ENCODE measurements around the gene LRMDA. TPM values are rescaled to one million over a fixed set of nuclear protein-coding genes. Genes with fewer than 3 reads are reported as not detected.

The LRMDA gene
- total and polyA plus RNA-seq, 2 of the 13 experiments (the other 11 are each of a cell fraction or from before 2014, with no cell fraction given): 13.4 to 22.0 TPM

DNA sequence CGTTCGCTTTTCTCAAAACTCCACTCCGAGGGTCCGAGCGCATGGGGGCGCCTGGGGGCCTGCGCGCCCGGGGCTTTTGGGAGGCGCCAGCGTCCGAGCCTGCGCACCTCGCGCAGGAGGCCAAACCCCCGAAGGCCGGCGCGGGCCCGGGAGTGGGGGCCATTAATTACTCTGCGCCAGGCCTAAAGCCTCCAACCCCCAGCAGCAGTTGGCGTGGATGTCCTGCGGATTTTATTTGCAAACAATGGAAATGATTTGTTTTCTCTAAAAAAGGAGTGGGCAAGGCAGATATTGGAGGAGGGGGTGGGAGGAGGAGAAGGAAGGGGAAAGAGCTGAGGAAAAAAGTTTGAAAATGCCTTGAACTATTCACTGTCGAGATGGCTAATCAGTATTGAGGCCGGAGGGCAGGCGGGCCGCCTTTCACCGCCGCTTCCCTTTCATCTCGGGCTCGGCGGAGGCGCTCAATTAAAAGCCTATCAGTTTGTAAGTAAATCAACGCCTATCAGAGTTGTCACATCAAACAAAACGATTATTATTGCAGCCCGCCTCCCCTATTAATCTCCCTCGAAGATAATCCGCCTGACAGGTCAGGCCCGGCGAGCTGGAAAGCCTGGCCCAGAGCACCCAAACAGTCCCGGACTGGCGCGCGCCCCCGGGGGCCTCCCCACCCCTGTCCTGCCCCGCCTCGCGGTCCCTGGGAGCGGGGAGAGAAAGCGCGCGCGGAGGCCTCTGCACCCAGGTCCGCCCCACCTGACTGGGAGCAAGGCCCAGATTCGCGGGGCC, 26.4 kb upstream of the LRMDA start (continued):
- TF ChIP-seq GATA4 (IDR thresholded peaks at IDR 0.05; ENCODE audit: borderline replicate concordance, low read depth): peak; percentile 93
- TF ChIP-seq, protein P1, sequence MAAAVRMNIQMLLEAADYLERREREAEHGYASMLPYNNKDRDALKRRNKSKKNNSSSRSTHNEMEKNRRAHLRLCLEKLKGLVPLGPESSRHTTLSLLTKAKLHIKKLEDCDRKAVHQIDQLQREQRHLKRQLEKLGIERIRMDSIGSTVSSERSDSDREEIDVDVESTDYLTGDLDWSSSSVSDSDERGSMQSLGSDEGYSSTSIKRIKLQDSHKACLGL (CRISPR knock-in tag; IDR thresholded peaks at IDR 0.05): peak; percentile 41; the same call in 1 of the 2 replicates
- TF ChIP-seq EHMT2 (IDR thresholded peaks at IDR 0.05; ENCODE audit: borderline replicate concordance, low read depth, low read length): no peak
- TF ChIP-seq KAT7 (CRISPR knock-in tag; IDR thresholded peaks at IDR 0.05; ENCODE audit: borderline replicate concordance): peak; percentile 45; the same call in 1 of the 2 replicates
- TF ChIP-seq ATRX (CRISPR knock-in tag; IDR thresholded peaks at IDR 0.05; ENCODE audit: borderline replicate concordance): no peak
- peak; percentile 84; the same call in 1 of the 2 replicates for TF ChIP-seq ZSCAN20 (CRISPR knock-in tag; IDR thresholded peaks at IDR 0.05; ENCODE audit: borderline replicate concordance)
- no peak; the same call in 1 of the 2 replicates for TF ChIP-seq FIP1L1 (IDR thresholded peaks at IDR 0.05; ENCODE audit: borderline replicate concordance, insufficient read depth, low read depth, low read length)
- no peak for TF ChIP-seq ZFP41 (CRISPR knock-in tag; IDR thresholded peaks at IDR 0.05; ENCODE audit: borderline replicate concordance)
- no peak for TF ChIP-seq ARNT (IDR thresholded peaks at IDR 0.05)
- TF ChIP-seq ZNF331 (CRISPR knock-in tag; IDR thresholded peaks at IDR 0.05): peak; percentile 67; the same call in 1 of the 2 replicates
- TF ChIP-seq, protein P2, sequence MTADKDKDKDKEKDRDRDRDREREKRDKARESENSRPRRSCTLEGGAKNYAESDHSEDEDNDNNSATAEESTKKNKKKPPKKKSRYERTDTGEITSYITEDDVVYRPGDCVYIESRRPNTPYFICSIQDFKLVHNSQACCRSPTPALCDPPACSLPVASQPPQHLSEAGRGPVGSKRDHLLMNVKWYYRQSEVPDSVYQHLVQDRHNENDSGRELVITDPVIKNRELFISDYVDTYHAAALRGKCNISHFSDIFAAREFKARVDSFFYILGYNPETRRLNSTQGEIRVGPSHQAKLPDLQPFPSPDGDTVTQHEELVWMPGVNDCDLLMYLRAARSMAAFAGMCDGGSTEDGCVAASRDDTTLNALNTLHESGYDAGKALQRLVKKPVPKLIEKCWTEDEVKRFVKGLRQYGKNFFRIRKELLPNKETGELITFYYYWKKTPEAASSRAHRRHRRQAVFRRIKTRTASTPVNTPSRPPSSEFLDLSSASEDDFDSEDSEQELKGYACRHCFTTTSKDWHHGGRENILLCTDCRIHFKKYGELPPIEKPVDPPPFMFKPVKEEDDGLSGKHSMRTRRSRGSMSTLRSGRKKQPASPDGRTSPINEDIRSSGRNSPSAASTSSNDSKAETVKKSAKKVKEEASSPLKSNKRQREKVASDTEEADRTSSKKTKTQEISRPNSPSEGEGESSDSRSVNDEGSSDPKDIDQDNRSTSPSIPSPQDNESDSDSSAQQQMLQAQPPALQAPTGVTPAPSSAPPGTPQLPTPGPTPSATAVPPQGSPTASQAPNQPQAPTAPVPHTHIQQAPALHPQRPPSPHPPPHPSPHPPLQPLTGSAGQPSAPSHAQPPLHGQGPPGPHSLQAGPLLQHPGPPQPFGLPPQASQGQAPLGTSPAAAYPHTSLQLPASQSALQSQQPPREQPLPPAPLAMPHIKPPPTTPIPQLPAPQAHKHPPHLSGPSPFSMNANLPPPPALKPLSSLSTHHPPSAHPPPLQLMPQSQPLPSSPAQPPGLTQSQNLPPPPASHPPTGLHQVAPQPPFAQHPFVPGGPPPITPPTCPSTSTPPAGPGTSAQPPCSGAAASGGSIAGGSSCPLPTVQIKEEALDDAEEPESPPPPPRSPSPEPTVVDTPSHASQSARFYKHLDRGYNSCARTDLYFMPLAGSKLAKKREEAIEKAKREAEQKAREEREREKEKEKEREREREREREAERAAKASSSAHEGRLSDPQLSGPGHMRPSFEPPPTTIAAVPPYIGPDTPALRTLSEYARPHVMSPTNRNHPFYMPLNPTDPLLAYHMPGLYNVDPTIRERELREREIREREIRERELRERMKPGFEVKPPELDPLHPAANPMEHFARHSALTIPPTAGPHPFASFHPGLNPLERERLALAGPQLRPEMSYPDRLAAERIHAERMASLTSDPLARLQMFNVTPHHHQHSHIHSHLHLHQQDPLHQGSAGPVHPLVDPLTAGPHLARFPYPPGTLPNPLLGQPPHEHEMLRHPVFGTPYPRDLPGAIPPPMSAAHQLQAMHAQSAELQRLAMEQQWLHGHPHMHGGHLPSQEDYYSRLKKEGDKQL (CRISPR knock-in tag; IDR thresholded peaks at IDR 0.05; ENCODE audit: low read depth): peak; percentile 91; the same call in 1 of the 2 replicates
- peak; percentile 85 for TF ChIP-seq HMG20B (CRISPR knock-in tag; conservative IDR thresholded peaks at IDR 0.05)
- TF ChIP-seq FOXA1 (IDR thresholded peaks at IDR 0.05): no peak
- peak; percentile 50 for TF ChIP-seq FOXA1 (CRISPR knock-in tag; IDR thresholded peaks at IDR 0.05)
- TF ChIP-seq SNAPC2 (CRISPR knock-in tag; IDR thresholded peaks at IDR 0.05): no peak
- TF ChIP-seq ZNF17 (CRISPR knock-in tag; IDR thresholded peaks at IDR 0.05): no peak
- TF ChIP-seq ZNF253 (CRISPR knock-in tag; IDR thresholded peaks at IDR 0.05; ENCODE audit: borderline replicate concordance): 0 out of 2 replicates have a peak, but pooled peaks have one; percentile 10
- 0 out of 2 replicates have a peak, but pooled peaks have one; percentile 14 for TF ChIP-seq THAP11 (CRISPR knock-in tag; IDR thresholded peaks at IDR 0.05)
- 0 out of 2 replicates have a peak, but pooled peaks have one; percentile 9 for TF ChIP-seq JUND (CRISPR knock-in tag; IDR thresholded peaks at IDR 0.05)
- no peak for TF ChIP-seq JUN (CRISPR knock-in tag; IDR thresholded peaks at IDR 0.05)
- TF ChIP-seq, protein P3, sequence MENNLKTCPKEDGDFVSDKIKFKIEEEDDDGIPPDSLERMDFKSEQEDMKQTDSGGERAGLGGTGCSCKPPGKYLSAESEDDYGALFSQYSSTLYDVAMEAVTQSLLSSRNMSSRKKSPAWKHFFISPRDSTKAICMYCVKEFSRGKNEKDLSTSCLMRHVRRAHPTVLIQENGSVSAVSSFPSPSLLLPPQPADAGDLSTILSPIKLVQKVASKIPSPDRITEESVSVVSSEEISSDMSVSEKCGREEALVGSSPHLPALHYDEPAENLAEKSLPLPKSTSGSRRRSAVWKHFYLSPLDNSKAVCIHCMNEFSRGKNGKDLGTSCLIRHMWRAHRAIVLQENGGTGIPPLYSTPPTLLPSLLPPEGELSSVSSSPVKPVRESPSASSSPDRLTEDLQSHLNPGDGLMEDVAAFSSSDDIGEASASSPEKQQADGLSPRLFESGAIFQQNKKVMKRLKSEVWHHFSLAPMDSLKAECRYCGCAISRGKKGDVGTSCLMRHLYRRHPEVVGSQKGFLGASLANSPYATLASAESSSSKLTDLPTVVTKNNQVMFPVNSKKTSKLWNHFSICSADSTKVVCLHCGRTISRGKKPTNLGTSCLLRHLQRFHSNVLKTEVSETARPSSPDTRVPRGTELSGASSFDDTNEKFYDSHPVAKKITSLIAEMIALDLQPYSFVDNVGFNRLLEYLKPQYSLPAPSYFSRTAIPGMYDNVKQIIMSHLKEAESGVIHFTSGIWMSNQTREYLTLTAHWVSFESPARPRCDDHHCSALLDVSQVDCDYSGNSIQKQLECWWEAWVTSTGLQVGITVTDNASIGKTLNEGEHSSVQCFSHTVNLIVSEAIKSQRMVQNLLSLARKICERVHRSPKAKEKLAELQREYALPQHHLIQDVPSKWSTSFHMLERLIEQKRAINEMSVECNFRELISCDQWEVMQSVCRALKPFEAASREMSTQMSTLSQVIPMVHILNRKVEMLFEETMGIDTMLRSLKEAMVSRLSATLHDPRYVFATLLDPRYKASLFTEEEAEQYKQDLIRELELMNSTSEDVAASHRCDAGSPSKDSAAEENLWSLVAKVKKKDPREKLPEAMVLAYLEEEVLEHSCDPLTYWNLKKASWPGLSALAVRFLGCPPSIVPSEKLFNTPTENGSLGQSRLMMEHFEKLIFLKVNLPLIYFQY (CRISPR knock-in tag; IDR thresholded peaks at IDR 0.05; ENCODE audit: borderline replicate concordance): peak; percentile 53; the same call in 1 of the 2 replicates

Data from HepG2 (cell line).